HG03108 (cell line): ENCODE results near the gene C9.
"Not testable (repeated sequence)": the region's sequence is repeated elsewhere in the genome, so short reads cannot be mapped to it uniquely, and the experiment has no call there.

Experiments
- ATAC-seq: cut with Tn5 transposase; IDR thresholded peaks from one replicate; pipeline ENCODE4 v1.9.1; 2021; ENCODE audit warnings: moderate library complexity; ENCODE audit not compliant: unreplicated experiment

C9 gene

DNA sequence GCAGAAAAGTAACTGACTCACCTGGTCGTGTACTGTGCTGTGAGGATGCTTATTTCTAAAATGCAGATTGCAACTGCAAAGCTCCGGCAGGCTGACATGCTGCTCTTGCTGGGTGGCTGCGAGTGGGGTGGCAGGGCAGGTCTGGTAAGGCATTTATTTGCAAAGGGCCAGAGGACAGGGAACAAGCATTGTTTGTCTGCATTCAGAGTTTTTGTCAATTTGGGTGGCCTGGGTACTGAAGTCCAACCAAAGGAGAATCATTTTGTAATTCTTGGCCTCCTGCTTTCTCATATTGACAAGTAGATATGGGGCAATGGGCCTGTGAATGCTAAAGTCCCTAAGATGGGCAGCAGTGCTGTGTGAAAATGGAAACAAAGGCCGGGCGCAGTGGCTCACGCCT is at the start of gene C9:
TSS of gene C9 (minus strand) at position 129 of the 400 bp plus-strand sequence. CDS start at position 98, 31 bp downstream.
- ATAC-seq: no peak

GRCh38 chr5:39413771-39414170 is 49.5 kb upstream of the C9 start:
- no peak for ATAC-seq

DNA sequence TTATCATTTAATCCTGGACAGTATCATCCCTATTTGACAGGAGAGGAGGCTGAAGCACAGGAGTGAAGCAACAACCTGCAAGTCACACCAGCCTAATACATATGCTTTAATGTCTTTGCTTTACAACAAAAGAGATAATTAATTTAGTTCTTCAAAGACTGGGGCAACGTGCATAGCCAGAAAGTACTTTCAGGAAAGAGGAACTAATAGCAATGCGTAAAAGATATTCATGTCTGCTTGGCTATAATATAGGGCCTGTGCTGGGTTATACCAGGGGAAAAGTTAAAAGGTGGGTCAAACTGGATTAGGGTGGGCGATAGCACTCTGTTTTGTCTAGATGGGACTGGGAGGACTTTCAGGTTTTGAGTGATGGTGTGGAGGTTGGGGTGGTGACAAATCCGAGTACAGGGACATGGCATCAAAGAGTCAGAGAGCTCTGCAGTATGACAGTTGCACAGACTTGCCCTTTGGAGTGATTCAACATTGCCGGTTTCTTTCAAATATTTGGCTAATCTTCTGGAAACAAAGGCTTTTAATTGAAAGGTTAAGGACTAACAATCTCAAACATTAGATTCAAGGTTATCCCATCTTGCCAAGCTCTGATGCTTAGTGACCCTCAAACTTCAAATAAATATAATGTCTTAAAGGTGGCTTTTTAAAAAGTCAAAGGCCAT is 48.6 kb upstream of the C9 start:
- no peak for ATAC-seq

DNA sequence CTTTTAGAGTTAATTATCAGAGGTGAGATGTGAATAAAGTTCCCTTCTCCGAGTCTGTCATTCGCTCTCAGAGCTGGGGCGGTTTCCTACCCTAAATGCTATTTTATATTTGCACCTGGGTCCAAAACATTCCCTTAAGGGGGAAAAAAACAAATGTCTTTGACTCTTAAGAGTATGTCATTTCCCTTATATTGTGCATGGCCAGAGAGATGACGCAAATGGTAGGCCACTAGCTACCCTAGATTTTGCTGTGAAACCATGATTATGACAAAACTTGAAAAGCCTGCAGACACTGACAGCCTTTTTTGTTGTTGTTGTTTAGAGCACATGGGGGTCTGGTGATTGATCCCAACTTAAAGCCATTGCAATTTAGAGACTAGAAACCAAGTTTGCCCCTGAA is 47.7 kb upstream of the C9 start:
- no peak for ATAC-seq

- ATAC-seq: no peak
Measured at GRCh38 chr5:39411061-39411460, 46.8 kb upstream of the C9 start.

- no peak for ATAC-seq
Measured at GRCh38 chr5:39409033-39409432, 44.7 kb upstream of the C9 start.

DNA sequence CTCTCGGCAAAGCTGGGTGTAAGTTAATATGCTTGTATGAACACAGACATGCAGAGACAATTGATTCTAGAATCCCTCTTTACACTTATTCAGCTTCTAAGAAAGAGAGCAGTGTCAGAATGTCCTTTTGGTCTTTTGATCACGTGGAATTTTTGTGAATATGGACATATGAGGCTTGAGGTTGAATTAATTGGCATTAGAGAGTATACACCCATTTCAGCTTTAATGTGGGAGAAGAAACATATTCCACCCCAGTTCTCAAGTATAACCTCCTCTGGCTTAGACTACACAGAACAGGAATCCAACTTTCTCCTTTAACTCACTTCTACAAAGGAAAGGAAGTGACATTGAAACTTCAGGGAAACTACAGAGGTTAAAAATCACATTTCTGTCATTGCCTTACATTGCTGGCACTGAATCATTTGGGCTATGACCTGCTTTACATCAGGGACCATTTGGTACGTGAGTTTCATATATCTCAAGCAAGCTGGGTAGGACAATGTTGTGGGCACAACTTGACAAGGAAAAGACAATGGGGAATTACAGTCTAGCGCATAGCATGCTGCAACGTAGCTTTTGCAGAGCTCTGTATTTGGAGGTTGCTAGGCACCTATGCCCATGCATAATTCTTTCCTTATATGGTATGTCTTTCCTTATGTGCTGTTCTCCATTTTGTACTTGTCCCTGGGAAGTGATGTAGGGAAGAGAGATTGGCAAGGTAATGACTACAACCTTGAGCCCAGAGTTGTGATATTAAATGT is 41.0 kb upstream of the C9 start:
- no peak for ATAC-seq

- not testable (repeated sequence) for ATAC-seq
Measured at GRCh38 chr5:39403761-39404160, 39.5 kb upstream of the C9 start.

- ATAC-seq: not testable (repeated sequence)
Measured at GRCh38 chr5:39402140-39402539, 37.8 kb upstream of the C9 start.

DNA sequence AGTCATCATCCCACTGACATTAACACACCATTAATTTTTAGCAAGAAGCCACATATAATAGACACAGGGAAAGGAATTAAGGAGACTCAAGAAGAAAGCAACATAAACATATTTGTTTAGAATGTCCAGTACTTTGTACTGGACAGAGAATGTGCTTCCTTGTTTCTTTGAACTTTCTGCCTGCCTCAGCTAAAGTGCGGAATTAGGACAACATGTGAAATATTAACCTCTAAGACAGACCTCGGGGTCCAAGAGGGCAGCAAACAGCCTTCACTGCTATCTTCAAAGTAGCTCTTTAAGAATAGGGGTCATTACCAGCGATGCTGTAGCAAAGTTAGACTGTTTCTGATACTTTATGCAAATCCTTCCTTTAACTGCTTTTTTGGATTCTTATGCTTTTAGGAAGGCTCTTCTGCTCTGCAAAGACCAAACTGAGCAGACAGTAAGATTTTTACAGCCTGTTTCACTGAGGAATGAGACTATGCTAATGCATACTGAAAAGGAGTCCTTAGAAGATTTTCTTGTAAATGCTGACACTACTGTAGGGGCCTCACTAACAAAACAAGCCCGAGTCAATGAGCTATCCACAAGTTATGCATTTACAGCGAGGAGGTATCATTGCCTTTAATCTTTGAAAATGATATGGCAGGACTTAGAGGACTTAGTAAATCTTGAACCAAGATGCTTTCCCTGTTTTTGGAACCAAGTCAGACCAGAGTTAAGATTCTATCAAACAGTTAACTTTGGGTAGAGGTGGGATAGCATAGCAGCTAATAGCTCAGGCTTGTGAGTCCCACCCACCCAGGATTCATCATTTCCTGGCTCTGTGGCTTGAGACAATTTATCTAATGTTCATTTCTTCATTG is 36.7 kb upstream of the C9 start:
- ATAC-seq: no peak

DNA sequence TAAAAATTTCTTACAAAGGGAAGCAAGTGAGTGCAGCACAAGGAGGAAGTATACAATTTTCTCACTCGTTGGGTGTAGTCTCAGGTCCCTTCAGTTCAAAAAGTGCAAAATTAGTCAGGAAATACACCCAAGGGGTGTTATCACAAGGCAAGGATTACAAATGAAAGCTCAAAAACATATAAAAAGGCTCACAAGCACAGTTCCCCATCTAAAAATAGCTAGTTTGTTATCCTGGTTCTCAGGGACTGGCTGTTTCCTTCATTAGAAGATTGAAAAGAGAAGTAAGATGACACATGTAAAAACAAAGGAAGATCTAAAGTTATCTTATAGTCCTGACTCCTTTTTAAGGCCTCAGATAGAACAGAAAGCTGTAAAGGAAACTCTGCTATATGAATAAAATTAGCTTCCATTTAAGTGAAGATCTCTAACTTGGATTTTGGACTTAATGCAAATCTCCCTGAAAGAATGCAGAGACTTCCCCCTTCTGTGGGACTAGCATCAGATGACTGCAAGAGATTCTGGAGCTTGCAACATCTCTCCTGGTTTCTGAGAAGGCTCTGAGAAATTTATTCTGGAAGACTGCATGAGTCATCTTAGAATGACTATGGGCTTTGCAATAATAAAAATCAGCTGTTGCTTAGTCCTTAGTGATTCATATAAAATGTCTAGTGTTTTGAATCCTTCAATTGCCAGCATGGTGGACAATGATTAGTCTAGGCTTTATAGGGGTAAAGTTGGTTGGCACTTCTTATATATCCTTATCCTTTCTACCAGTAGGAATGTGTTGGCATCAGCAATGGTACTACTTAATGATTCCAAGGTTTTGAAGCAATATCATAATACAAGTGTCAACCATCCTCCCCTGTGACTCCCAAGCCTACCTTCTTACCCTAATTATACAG is 35.1 kb upstream of the C9 start:
- ATAC-seq: no peak

DNA sequence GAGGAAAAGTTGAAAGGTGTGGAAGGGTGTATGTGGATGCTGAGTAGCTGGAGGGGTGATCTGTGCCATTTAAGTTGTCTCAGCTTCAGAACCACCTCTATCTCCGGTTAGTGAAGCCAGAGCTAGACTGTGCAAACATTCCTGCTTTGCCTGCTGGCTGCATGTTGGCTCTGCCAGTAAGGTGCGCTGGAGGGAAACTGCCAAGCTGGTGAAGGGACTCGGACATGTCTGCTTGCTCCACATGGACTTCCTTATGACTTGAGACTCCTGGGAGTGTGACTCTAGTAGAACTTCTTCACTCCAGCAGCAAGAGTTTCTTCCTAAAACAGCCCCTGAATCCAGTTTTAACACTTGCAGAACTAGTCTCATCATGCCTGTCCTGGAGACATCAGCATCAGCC is 32.5 kb upstream of the C9 start:
- ATAC-seq: no peak

DNA sequence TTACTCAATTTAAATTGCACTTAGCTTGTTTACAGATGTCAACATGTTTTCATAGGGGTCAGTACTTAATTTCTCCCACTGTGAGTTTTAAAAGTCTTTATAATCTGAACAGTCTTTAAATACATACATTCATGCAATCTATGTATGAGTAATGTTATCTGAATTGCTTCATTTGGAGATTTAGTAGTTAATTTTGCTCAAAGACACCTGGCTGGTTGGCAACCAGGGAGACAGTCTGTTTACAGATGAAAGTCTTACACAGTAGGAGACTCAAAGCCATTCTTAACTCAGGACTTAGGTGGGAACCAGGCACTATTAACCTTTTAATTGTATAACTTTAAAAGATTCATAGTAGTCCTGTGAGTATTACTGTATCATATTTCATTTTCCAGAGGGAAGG is 31.2 kb upstream of the C9 start:
- no peak for ATAC-seq

- no peak for ATAC-seq
Measured at GRCh38 chr5:39394946-39395345, 30.7 kb upstream of the C9 start.

DNA sequence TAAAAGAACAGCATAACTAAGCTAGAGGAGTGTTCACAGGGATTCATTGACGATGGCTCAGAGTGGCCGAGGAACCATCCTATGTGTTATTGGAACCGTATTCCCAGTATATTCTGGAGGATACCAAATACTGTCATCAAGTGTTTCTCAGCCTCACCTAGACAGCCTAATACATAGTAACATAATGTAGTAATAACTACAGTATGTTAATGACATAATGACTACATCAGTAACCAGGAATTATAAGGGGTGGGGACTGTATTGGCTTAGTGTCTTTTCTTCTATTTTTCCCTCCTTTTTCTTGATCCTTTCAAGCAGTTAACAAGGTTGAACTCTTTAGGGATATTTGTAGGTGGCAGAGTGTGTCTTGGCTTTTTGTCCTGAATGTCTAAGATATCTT is 26.6 kb upstream of the C9 start:
- ATAC-seq: no peak

DNA sequence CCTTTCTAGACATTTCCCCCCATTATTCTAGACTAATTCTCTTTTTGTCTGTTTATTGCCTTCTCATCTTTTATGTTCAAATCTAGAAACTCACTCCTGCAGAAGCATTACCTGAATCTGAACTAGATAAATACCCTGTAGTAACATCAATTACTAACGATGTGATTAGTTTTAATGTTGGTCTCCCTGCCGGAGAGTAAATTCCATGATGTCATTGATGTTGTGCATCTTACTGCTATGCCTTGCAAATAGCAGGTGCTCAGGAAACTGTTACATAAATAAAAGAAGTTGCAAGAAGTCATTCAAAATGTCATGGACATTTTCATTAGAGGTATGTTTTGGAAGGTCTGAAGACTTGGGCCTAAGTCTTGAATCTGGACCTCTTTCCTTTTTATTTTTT is 23.0 kb upstream of the C9 start:
- no peak for ATAC-seq

DNA sequence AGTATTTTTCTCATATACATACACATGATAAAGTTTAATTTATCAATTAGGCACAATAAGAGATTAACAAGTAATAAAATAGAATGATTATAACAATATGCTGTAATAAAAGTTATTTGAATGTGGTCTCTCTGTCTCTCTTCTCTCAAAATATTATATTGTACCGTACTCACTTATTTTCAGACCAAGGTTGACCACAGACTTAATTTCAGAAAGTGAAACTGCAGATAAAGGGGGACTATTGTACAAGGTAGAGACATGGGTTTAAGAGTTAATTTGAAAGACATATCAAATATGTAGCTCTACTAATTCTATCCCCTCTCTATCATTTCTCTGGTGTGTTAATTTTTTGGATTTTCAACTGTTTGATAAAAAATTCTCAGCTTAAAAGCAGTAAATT is 20.0 kb upstream of the C9 start:
- no peak for ATAC-seq

GRCh38 chr5:39381376-39381775 is 17.1 kb upstream of the C9 start:
- ATAC-seq: no peak

DNA sequence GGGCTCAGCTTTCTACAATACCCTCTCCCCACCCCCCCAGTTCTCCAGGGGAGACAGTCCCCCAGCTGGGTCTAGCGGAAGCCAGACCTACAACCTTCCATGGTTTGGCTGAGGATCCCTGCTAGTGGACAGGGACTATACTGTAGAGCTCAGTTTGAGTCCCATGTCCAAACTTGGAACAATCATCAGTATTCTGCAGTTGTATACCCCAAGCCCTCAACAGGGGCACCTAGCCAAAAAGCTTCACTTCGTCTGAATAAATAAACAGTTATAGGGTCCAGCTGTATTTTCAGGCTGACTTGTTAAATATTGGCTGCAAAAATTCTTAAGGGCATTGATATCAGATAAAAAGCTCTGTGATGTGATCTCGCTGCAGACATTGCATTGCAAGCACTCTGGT is 15.4 kb upstream of the C9 start:
- no peak for ATAC-seq

GRCh38 chr5:39377613-39378012 is 13.3 kb upstream of the C9 start:
- ATAC-seq: no peak

DNA sequence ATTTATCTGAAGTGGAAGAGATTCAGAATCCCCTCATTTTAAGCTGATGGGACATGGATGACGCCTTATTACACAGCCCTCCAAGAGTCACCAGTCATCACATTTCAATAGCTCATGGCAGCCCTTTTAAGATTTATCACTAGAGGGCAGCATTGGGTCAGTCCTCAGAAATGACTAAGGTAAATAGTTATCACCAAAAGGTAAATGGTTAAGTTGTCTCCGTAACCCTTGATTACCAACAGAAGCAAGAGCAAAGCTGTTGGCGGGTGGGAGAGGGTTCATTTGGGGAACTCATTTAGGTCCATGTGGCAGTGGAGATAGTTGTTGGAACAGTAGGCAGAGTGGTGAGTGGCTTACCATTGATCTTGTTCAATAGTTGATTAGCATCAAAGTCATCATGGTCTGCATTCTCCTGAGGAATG is 12.0 kb upstream of the C9 start:
- ATAC-seq: no peak
